Pancreas (tissue), 10 donors: ENCODE data around the gene TCEAL9. TPM values are rescaled to one million over a fixed set of nuclear protein-coding genes. Genes with fewer than 3 reads are reported as not detected.

Experiments
- ATAC-seq, 4 donors: fragments of 200-7000 bp; cut with Tn5 transposase; one replicate each; pipeline versions ENCODE4 v1.8.0 to v1.9.1; 2020; ENCODE audit warnings: mild to moderate bottlenecking in 4 of 4, moderate library complexity in 4 of 4
- DNase-seq, 6 donors: peaks; one replicate each; pipeline ENCODE4 v3.0.0-alpha.2; 2020
- FAIRE-seq: peaks from 2 replicates; lab custom pipeline; 2012; peaks lifted over from hg19 to GRCh38; lab: Jason Lieb, UNC
- H3K27ac ChIP-seq, 4 donors: fragments of 200-600 bp; sonication (generic); 1 replicate in 3 of 4; 2 replicates in 1 of 4; pipeline versions ENCODE4 v1.5.0 to v1.8.0; 2020
- H3K27me3 ChIP-seq, 4 donors: fragments of 200-600 bp; one replicate each; pipeline ENCODE4 v1.8.0; 2021
- H3K36me3 ChIP-seq, 3 donors: fragments of 200-600 bp; sonication (generic) in 1 of 3; one replicate each; pipeline versions ENCODE4 v1.5.0 to v1.8.0; 2020 to 2021
- H3K4me1 ChIP-seq, 3 donors: fragments of 200-600 bp; one replicate each; pipeline ENCODE4 v1.8.0; 2021
- H3K4me3 ChIP-seq, 4 donors: fragments of 200-600 bp; sonication (generic) in 2 of 4; one replicate each; pipeline versions ENCODE4 v1.5.0 to v1.8.0; 2020 to 2021
- H3K9me3 ChIP-seq, 4 donors: fragments of 200-600 bp; one replicate each; pipeline ENCODE4 v1.8.0; 2021
- WGBS, 2 donors: extraction: QIAGEN DNeasy Blood & Tissue Kit; methylation state at CpG; one replicate each; pipeline ENCODE4 v1.1.7; 2013; 5-methylcytosine and 5-hydroxymethylcytosine counted together
- intact Hi-C, 3 donors: fragments of 100-400 bp; cut with DNase I; formaldehyde crosslinking; loops; one replicate each; pipeline versions ENCODE4 v1.11.1 to v1.14.2; 2022
- polyA plus RNA-seq, 2 donors: library from polyadenylated mRNA; stranded (reverse); fragments of 200-250 nt; gene quantifications; one replicate each; pipeline ENCODE4 v1.2.3, GENCODE V29; 2013
- total RNA-seq, 6 donors: library from RNA; stranded (reverse); fragmentation: NEBNext Ultra II Directional in 4 of 6; extraction: Animal tissue kit (Norgen Biotek cat#: 25700) in 4 of 6; gene quantifications; one replicate each; pipeline versions ENCODE4 v1.2.1 to v1.2.4, GENCODE V29; 2021 to 2023
- TF ChIP-seq, protein P1 (sequence below), 4 donors: fragments of 200-600 bp; sonication (generic) in 3 of 4; IDR thresholded peaks; one replicate each; pipeline versions ENCODE4 v1.5.0 to v1.8.0; 2021; ENCODE audit warnings: antibody characterized with exemption in 4 of 4
- donor health status: healthy with polysubstance abuse.
- donor health status: DM: no; HTN: no; CAD: no; lungs with moderate emphysema.
- donor health status: DM: no; HTN: no; CAD: no.
- donor health status: control.
- donor health status: control.
- donor health status: Bipolar disorder and iron deficiency.
- donor health status: DM: yes; HTN: yes; CAD: no.
- donor health status: DM: no; HTN: no; CAD: no.
- donor health status: DM: no; HTN: no; CAD: no.
- donor health status: DM: yes; HTN: yes; CAD: no.

The TCEAL9 gene
- total RNA-seq (10 to 100 TPM in 3 of 6 donors, 1 to 10 TPM in 3; 7.3 to 24.1 (median 9.9) TPM), polyA plus RNA-seq (10 to 100 TPM; 42.0 to 71.8 TPM)

GRCh38 chrX:103356130-103356798 is at the start of gene TCEAL9:
Gene TCEAL9 (plus strand): TSS chrX:103356506. CDS start chrX:103357685, 1,179 bp downstream.
- peaks cover 0 to 6% (median 0%) of the 10 kb centered on the region in 3 donors for H3K4me1 ChIP-seq
- H3K27ac ChIP-seq = peak within 1 kb of the TSS; percentile 47 to 93 (median 70)
- H3K27me3 ChIP-seq = no peaks in the 10 kb centered on the region
- DNase-seq (peak in 5 of 6 donors; percentile 30 to 67 (median 44)), ATAC-seq (peak; percentile 88 to 95 (median 92)), FAIRE-seq (no peak)
- H3K9me3 ChIP-seq = no peaks in the 10 kb centered on the region
- TF ChIP-seq, protein P1, sequence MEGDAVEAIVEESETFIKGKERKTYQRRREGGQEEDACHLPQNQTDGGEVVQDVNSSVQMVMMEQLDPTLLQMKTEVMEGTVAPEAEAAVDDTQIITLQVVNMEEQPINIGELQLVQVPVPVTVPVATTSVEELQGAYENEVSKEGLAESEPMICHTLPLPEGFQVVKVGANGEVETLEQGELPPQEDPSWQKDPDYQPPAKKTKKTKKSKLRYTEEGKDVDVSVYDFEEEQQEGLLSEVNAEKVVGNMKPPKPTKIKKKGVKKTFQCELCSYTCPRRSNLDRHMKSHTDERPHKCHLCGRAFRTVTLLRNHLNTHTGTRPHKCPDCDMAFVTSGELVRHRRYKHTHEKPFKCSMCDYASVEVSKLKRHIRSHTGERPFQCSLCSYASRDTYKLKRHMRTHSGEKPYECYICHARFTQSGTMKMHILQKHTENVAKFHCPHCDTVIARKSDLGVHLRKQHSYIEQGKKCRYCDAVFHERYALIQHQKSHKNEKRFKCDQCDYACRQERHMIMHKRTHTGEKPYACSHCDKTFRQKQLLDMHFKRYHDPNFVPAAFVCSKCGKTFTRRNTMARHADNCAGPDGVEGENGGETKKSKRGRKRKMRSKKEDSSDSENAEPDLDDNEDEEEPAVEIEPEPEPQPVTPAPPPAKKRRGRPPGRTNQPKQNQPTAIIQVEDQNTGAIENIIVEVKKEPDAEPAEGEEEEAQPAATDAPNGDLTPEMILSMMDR (IDR thresholded peaks at IDR 0.05) = no peak
- peak within 1 kb of the TSS; percentile 18 to 53 (median 38) for H3K4me3 ChIP-seq
- no peaks in the 10 kb centered on the region for H3K36me3 ChIP-seq
- intact Hi-C loops = no loop called here
- WGBS, 2 donors = 0 to 30% methylated on average over 18 of the region's 18 CpGs

- peak overlapping the region; percentile 14 to 62 (median 44) for H3K4me3 ChIP-seq
- intact Hi-C loops = no loop called here
- 23 to 42% methylated on average over 31 to 32 of the region's 32 CpGs for WGBS, 2 donors
- no peaks in the 10 kb centered on the region for H3K9me3 ChIP-seq
- no peaks in the 10 kb centered on the region for H3K4me1 ChIP-seq
- TF ChIP-seq, protein P1 (IDR thresholded peaks at IDR 0.05) = no peak
- ATAC-seq (peak; percentile 7 to 44 (median 17)), DNase-seq (peak in 3 of 6 donors; percentile 23 to 56 (median 51)), FAIRE-seq (no peak)
- H3K36me3 ChIP-seq = no peaks in the 10 kb centered on the region
- no peak overlapping the region for H3K27ac ChIP-seq
- H3K27me3 ChIP-seq = peaks cover 0 to 13% (median 2%) of the 10 kb centered on the region in 4 donors
These were observed 46.3 kb upstream of the TCEAL9 start for GRCh38 chrX:103309860-103310554.

DNA sequence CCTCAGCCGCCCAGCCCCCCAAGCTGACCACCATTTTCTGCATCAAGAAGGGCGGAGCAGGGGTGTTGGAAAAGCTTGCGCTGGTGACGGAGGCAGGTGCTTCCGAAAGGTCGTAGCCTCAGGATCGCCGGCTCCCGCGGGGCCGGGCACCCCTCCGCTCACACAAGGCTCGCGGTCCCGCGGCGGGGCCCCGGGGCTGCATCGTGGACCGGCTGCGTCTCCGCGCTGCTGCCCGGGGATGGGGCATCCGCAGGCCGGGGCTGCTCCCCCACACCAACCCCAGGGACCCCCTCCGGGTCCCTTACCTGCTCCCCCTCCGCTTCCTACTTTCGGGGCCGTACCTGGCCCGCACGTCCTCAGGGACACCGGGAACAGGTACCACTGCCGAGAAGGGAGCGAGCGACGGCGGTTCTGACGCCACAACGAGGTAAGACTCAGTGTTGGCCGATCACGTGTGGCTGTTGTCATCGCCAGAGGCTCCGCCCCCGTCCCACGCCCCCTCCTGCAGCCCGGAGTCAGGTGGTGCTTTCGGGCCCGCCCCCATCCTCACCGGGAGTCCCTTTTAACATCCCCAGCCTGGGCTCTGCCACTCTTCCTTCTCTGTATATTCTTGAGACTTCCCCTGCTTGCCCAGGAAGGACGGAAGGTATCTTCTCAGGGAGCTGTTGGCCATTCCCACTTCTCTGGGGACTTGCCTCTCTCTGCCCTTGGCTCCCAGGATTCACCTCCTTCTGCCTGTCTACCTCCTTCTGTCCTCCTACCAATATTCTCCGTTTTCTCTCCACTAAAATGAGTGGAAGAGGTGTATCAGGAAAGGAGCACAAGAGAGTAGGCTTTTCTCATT is 45.5 kb upstream of the TCEAL9 start, which contains the start of gene BEX2:
Gene BEX2, minus strand, starts transcription at position 436 of the 844 bp plus-strand sequence. CDS start 1,014 bp downstream, outside the sequence.
- peaks cover 0 to 13% (median 2%) of the 10 kb centered on the region in 4 donors for H3K27me3 ChIP-seq
- no peaks in the 10 kb centered on the region for H3K4me1 ChIP-seq
- intact Hi-C loops = no loop called here
- DNase-seq (peak; percentile 85 to 93 (median 87)), FAIRE-seq (no peak), ATAC-seq (peak; percentile 100)
- TF ChIP-seq, protein P1 (IDR thresholded peaks at IDR 0.05) = no peak
- no peaks in the 10 kb centered on the region for H3K9me3 ChIP-seq
- peak within 1 kb of the TSS in 1 of 4 donors; percentile 35 for H3K27ac ChIP-seq
- WGBS, 2 donors = 1 to 28% methylated on average over 50 to 52 of the region's 52 CpGs
- H3K4me3 ChIP-seq = peak within 1 kb of the TSS; percentile 14 to 62 (median 44)
- no peaks in the 10 kb centered on the region for H3K36me3 ChIP-seq

DNA sequence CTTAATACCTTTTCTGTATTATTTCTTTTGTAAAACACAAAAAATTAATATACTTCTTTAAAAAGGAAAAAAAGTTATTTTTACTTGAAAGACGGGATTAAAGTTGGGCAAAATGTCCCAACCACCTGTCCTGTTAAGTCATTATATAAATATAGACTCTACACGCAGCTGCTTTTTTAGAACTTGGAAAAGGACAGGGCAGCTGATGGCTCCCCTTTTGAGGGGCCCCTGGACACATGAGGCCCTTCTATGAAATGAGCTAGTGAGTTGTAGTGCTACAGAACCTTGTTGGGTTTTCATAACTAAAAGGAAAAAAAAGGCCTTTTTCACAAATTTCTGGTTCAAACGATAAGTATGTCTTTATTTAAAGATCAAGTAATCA is 44.9 kb upstream of the TCEAL9 start:
- ATAC-seq (no peak), FAIRE-seq (peak; percentile 9), DNase-seq (no peak)
- Histone ChIP-seq H3K4me1 (no peaks in the 10 kb centered on the region), H3K9me3 (no peaks in the 10 kb centered on the region), H3K36me3 (no peaks in the 10 kb centered on the region), H3K27me3 (peaks cover 0 to 13% (median 2%) of the 10 kb centered on the region in 4 donors), H3K27ac (no peak overlapping the region), H3K4me3 (peak overlapping the region in 2 of 4 donors; percentile 47 to 62)
- intact Hi-C loops = no loop called here
- TF ChIP-seq, protein P1 (IDR thresholded peaks at IDR 0.05) = no peak
- WGBS, 2 donors = 39 to 49% methylated on average over 3 of the region's 3 CpGs
